ENCODE measurements around the gene RSAD1.

The RSAD1 gene

DNA sequence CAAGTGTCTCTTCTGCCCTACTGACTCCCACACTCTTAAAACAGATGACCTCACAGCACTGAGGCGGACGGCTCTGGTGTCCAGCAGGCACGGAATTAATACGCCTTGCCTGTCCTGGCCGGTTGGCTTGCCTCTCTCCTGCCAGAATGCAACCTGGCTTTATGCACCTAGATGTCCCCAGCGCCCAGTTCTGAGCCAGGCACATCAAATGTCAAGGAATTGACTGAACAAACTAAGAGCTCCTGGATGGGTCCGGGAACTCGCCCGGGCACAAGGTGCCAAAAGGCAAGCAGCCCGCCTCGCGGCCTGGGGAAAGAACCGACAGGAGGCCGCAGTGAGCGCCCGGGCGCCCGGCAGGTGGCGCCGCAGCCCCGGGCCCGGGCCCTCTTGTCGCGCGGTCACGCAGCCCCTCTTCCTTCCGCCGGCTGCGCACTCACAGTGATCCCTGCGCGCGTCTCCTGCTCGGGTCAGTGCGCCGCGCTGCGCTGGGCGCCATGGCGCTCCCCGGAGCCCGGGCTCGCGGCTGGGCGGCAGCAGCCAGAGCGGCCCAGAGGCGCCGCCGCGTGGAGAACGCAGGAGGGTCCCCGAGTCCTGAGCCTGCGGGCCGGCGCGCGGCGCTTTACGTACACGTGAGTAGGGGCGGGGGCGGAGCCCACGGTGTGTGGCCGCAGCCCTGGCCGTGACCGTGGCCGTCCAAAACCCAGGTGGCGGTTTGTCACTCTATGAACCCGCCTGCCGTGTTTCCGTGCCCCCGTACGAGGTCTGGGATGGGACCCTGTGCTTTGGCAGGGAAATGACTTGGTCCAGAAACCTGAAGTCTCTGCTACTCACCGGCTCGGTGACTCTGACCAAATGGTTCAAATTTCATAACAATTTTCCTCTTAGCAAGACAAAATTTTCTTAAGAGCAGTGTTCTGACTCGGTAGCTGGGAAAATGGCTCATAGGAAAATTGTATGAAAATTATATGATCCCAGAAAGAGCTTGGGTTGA is at the start of gene RSAD1:
RSAD1 (plus strand) TSS at position 470 of the 991 bp plus-strand sequence; CDS start at position 495, 25 bp downstream.
- DNase-seq: peak; percentile 99

- no peak for DNase-seq
These were observed 48.9 kb upstream of the RSAD1 start for GRCh38 chr17:50429793-50430192.

DNA sequence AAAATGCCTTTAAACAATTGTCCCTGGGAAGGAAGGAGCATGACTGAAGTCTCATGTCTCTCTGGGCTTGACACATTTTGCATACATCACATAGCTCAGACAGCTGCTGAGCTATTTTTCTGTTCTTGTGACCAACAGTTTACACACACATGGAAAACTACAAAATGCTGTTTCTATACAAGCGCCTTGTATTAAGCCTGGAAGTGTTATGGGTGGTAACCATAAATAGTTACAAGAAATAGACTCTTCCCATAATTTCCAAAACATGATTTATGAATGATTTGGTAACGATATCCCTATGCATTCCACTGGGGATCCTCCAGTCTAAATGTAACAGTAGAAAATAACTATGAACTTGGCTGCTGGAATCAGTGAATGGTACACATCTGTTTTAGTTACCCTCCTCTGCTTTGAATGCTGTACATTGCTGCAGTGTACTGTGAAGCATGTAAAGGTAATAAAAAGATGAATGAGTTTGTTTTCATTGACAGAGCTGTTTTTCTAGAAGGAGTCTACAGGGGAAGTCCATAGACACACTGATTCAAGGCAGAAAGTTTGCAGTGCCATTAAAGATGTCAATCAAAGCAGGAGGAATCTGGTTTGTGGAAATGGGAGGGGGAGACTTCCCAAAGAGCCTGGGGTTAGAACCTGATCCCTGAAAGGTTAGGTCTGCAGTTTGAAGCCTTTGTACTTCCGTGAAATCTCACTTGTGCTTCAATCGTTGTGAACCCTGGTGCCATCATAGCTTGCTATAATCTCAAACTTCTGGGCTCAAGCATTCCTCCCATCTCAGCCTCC is 47.6 kb upstream of the RSAD1 start:
- no peak for DNase-seq

- no peak for DNase-seq
These were observed 46.4 kb upstream of the RSAD1 start for GRCh38 chr17:50432125-50432762.

- DNase-seq: no peak
These were observed 41.3 kb upstream of the RSAD1 start for GRCh38 chr17:50437409-50437808.

- DNase-seq: peak; percentile 89
These were observed 39.7 kb upstream of the RSAD1 start for GRCh38 chr17:50439008-50439407.

DNA sequence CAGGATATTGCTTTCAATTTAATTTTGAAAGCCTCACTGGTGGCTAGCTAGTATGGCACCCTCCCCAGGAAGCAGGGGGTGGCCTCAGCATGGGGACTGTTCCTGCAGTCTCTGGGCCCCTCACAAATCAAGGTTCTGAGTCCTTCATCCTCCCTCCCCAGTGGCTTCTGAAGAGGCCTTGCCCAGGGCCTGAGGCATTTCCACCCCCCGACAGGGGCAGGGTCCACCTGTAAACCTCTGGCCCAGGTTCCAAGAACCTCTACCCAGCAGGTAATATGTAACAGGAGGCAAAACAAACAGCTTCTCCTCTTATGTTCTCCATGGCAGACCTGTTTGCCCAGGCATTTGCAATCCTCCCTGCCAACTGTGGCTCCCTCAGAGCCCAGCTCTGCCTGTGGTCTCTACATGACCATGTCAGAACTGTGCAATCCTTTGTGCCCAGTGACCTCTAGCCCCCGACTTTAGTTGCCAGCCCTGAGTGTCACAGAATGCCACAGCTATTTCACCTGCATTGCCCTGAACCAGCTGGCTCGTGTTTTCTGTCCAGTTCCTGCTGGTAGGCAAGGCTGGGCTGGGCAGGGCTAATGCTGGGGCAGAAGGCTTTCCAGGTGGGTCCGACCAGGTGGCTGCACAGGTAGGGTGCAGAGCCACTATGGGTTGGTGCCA is 38.4 kb upstream of the RSAD1 start:
- DNase-seq: peak; percentile 91

DNA sequence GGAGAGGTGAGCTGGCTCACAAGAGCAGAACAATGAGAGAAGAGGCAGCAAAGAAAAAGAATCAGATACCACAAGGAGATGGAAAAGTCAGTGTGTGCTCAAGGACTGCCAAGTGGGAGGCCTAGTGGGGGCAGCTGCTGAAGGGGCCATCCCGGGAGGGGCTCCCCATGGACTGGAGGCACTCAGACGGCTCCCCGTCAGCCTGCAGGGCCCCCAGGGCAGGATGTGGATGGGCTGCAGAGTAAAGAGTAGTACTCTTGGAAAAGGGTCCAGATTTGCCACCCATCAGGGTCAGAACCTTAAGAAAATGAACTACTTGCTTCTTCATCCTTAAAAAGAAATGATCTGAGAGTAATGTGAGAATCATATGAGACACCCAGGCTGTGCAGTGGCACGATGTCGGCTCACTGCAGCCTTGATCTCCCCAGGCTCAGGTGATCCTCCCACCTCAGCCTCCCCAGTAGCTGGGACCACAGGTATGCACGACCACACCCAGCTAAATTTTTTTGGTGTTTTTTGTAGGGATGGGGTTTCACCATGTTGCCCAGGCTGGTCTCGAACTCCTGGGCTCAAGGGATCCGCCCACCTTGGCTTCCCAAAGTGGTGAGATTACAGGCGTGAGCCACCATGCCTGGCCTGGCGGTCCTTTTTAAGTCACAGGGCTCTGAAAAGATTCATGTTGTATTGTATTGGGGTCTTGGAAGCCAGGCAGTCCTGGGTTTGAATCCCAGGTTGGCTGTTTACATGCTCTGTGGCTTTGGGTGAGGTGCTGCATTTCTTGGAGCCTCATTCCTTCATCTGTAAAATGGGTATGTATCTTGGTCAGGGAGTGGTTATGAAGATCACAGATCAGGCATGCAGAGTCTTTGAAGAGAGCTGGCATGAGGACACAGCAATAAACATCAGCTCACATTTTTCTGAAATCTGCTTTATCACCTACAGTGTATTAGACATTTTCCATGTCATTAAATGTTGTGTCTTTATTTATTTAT is 37.5 kb upstream of the RSAD1 start:
- no peak for DNase-seq

DNA sequence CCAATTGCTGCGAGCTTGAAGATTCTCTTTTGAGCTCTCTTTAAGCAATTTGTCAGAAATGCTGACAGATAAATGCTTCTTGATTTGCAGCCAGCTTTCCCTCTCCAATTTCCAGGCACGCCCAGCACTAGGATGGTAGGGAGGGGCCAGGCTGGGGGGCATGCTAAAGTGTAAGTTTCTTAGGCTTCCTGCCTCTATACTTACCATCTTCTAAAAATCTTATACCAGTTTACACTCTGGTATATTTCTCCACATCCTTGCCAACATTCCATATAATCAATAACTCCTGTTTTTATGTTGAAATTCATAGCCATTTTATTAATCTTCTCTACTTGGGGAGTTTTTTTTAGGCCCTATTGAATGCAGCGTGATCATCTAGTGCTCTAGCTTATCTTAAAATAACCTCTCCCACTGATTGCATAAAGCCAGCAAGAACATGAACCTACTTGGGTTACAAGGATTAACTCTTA is 35.1 kb upstream of the RSAD1 start:
- DNase-seq: peak; percentile 47

- no peak for DNase-seq
These were observed 33.6 kb upstream of the RSAD1 start for GRCh38 chr17:50444841-50445715.

DNA sequence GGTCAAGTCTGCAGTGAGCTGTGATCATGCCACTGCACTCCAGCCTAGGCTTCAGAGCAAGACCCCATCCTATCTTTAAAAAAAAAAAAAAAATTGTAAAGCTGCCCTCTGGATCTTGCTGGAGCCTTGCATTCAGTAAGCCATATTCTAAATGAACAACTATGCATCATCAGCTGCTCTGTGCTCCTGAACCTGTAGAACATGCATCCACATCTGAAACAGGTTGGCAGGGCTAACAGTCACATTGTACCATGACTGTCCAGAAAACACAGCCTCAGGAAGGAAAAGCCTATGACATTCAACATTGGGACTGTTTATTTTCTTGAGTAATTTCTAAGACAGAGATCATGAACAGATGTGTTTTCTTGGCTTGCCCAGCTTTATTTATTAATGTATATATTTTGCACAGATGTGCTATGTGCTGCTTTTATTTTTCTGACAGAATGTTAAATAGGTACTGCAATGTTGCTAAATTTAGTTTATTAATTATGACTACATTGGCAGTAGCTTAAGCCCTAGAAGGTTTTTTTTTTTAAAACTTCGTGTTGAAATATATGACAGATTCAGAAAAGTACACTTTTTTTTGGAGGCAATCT is 32.8 kb upstream of the RSAD1 start:
- no peak for DNase-seq

DNA sequence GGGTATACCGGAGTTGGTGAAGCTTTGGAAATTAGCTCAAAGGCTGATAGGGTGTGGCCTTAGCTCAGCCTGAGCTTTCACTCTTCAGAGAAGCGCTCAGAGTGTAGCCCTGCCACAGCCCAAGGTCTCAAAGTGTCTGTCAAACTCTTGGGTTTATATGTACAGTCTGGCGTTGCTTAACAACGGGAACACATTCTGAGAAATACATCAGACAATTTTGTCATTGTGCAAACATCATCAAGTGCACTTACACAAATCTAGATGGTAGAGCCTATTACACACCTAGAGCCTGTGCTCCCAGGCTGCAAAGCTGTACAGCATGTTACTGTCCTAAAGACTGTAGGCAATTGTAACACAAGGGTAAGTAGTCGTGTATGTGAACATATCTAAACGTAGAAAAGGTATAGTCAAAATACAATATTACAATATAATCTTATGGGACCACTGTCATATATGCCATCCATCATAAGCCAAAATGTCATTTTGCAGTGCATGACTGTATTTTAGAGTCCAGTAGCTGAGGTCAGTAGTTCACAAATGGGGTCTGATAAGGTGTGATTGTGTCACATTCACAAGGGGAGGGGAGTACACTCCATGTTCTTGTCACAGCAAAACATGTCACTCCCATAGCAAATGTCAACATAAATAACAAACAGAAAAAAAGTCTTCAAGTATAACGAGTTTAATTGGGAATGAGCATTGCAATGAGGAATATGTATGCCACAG is 30.6 kb upstream of the RSAD1 start:
- DNase-seq: peak; percentile 99

GRCh38 chr17:50448643-50449042 is 30.0 kb upstream of the RSAD1 start:
- peak; percentile 53 for DNase-seq

DNA sequence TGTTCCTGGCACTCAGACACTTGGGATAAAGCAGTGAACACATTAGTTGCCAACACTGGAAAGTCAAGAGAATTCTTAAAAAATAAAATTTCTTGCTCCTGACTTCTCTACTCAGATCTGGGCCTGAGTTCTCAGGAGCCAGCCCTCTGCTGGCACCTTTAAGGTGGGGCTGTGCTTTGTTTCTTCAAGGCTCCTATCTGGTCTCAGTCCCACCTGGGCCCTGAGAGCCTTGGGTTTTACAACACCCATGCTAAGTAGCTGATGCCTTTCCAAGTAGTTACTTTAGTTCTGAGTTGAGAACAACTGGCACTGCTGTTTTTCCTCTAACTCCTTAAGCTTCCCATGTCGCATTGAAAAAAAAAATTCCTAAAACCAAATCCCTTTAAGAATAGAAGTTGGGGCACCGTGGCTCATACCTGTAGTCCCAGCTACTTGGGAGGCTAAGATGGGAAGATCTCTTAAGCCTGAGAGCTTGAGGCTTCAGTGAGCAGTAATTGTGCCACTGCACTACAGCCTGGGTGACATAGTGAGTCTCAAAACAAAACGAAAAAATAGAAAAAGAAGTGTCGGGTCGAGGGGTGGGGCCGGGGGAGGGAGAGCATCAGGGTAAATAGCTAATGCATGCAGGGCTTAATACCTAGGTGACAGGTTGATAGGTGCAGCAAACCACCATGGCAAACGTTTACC is 26.6 kb upstream of the RSAD1 start:
- DNase-seq: no peak

DNA sequence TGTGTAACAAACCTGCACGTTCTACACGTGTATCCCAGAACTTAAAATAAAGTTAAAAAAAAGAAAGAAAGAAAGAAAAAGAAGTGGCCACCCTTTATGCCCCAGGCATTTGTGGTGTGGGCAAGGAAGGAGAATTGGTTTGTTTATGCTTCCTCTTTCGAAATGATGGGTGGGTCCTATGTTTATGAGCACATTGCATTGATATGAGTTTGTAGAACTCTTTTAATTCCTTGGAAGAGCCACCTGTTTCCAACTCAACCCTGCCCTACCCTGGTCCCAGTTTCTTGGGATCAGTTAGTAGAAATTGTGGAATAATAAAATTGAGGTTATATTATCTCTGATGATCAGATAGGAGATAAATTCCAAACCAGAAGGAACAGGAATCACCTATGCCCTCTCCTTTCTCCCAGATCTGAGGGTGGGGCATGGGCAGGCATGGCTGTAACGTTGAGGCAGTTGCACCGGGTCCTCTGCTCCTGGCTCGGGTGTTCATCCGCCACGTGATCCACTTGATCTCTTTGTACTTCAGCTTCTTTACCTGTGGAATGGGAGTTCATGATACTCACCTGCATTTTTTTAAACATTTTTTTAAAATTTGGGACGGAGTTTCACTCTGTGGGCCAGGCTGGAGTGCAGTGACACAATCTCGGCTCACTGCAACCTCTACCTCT is 25.9 kb upstream of the RSAD1 start:
- no peak for DNase-seq

GRCh38 chr17:50453901-50454300 is 24.8 kb upstream of the RSAD1 start:
- DNase-seq: no peak

GRCh38 chr17:50457621-50458020 is 21.0 kb upstream of the RSAD1 start:
- DNase-seq: no peak

DNA sequence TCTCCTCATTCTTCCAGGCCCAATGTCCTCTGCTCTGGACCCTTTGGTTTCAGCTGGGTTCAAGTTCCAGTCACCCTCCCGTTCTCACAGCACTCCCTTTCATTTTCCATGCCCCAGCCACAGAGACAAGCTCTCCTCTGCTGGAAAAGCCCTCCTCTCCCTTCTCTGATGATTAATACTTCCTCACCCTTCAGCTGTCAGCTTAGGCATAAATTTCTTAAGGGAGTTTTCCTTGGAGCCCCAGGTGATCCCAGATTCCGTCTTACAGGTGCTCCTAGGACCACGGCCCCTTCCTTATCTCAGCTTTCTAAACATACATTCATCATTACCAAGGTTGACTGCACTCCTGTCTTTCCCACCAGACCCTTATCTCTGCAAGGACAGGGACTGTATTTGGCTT is 20.4 kb upstream of the RSAD1 start:
- no peak for DNase-seq
